Stimulated activated CD8-positive, alpha-beta memory T cell treated with anti-CD3 and anti-CD28 coated beads, Interleukin-4, amount 100 ng/mL, for 24 hours (primary cell): ENCODE measurements around the gene AMOTL1.

Experiments used
- DNase-seq: peaks from one replicate; pipeline ENCODE4 v3.0.0-alpha.2; 2020; ENCODE audit warnings: low read depth

The AMOTL1 gene

GRCh38 chr11:94856443-94856842 lies 88.3 kb downstream of the AMOTL1 start:
- no peak for DNase-seq

GRCh38 chr11:94857337-94857736 lies 89.2 kb downstream of the AMOTL1 start:
- no peak for DNase-seq

- DNase-seq = no peak
Observed at GRCh38 chr11:94858012-94858705, 90.0 kb downstream of the AMOTL1 start.

GRCh38 chr11:94860333-94860732 lies 92.2 kb downstream of the AMOTL1 start:
- DNase-seq = no peak

GRCh38 chr11:94861306-94861845 lies 93.2 kb downstream of the AMOTL1 start:
- DNase-seq = no peak

GRCh38 chr11:94862926-94863880 lies 95.0 kb downstream of the AMOTL1 start:
- no peak for DNase-seq

GRCh38 chr11:94864506-94865045 lies 96.4 kb downstream of the AMOTL1 start:
- no peak for DNase-seq

GRCh38 chr11:94866231-94866822 lies 98.2 kb downstream of the AMOTL1 start:
- no peak for DNase-seq

GRCh38 chr11:94866936-94867795 lies 99.0 kb downstream of the AMOTL1 start:
- DNase-seq = no peak

- DNase-seq = no peak
Observed at GRCh38 chr11:94868468-94868867, 100.3 kb downstream of the AMOTL1 start.

- DNase-seq = no peak
Observed at GRCh38 chr11:94869186-94869585, 101.0 kb downstream of the AMOTL1 start.

GRCh38 chr11:94870422-94870821 lies 102.3 kb downstream of the AMOTL1 start:
- DNase-seq = no peak

GRCh38 chr11:94871491-94872185 lies 103.5 kb downstream of the AMOTL1 start:
- DNase-seq = no peak

- no peak for DNase-seq
Observed at GRCh38 chr11:94873916-94874540, 105.9 kb downstream of the AMOTL1 start.

- DNase-seq = no peak
Observed at GRCh38 chr11:94876222-94876621, 108.1 kb downstream of the AMOTL1 start.

- peak; percentile 51 for DNase-seq
Observed at GRCh38 chr11:94876645-94877442, 108.7 kb downstream of the AMOTL1 start.

GRCh38 chr11:94877443-94878200 lies 109.5 kb downstream of the AMOTL1 start:
- no peak for DNase-seq

GRCh38 chr11:94879006-94879405 lies 110.8 kb downstream of the AMOTL1 start:
- no peak for DNase-seq

GRCh38 chr11:94880216-94880615 lies 112.1 kb downstream of the AMOTL1 start:
- no peak for DNase-seq
